Astrocyte (in vitro differentiated cells and primary cell): ENCODE data around the gene MYCBP2. TPM values are rescaled to one million over a fixed set of nuclear protein-coding genes. Genes with fewer than 3 reads are reported as not detected.

Experiments used
- DNase-seq: peaks from one replicate; pipeline ENCODE4 v3.0.0-alpha.2; 2010; ENCODE audit warnings: low read depth
- FAIRE-seq: peaks from 2 replicates; lab custom pipeline; 2011; peaks lifted over from hg19 to GRCh38; lab: Jason Lieb, UNC
- H2AFZ ChIP-seq: 2 replicates; pipeline ENCODE4 v1.6.0; 2012; ENCODE audit warnings: low read depth, low read length, inconsistent platforms
- H3K27ac ChIP-seq: 2 replicates; pipeline ENCODE4 v1.5.1; 2011; ENCODE audit warnings: low read depth, low read length, inconsistent platforms
- H3K27me3 ChIP-seq: 2 replicates; pipeline ENCODE4 v1.6.0; 2011; ENCODE audit warnings: low read length, inconsistent platforms; ENCODE audit not compliant: insufficient read depth
- H3K36me3 ChIP-seq: 2 replicates; pipeline ENCODE4 v1.5.1; 2011; ENCODE audit warnings: low read length, inconsistent platforms; ENCODE audit not compliant: insufficient read depth
- H3K4me1 ChIP-seq: 2 replicates; pipeline ENCODE4 v1.5.1; 2011; ENCODE audit warnings: low read length, inconsistent platforms; ENCODE audit not compliant: insufficient read depth
- H3K4me2 ChIP-seq: 2 replicates; pipeline ENCODE4 v1.6.0; 2012; ENCODE audit warnings: low read length, inconsistent platforms
- H3K4me3 ChIP-seq: 2 replicates; pipeline ENCODE4 v1.5.1; 2011; ENCODE audit warnings: low read depth, mild to moderate bottlenecking, low read length, inconsistent platforms; ENCODE audit not compliant: insufficient read depth
- H3K79me2 ChIP-seq: 2 replicates; pipeline ENCODE4 v1.6.0; 2012; ENCODE audit warnings: mild to moderate bottlenecking, low read length, inconsistent platforms; ENCODE audit not compliant: insufficient read depth
- H3K9ac ChIP-seq: 2 replicates; pipeline ENCODE4 v1.6.0; 2012; ENCODE audit warnings: mild to moderate bottlenecking, low read length, inconsistent platforms
- H3K9me3 ChIP-seq: 2 replicates; pipeline ENCODE4 v1.5.1; 2012; ENCODE audit warnings: low read depth, mild to moderate bottlenecking, low read length, inconsistent platforms; ENCODE audit not compliant: insufficient read depth
- H4K20me1 ChIP-seq: 2 replicates; pipeline ENCODE4 v1.6.0; 2012; ENCODE audit warnings: low read length, inconsistent platforms; ENCODE audit not compliant: insufficient read depth
- H3K27ac Mint-ChIP-seq: one replicate; pipeline ENCODE4 v1.8.0; 2021; ENCODE audit warnings: mild to moderate bottlenecking, mixed read lengths; ENCODE audit not compliant: unreplicated experiment
- H3K27me3 Mint-ChIP-seq: one replicate; pipeline ENCODE4 v1.8.0; 2021; ENCODE audit warnings: low read depth, mixed read lengths; ENCODE audit not compliant: unreplicated experiment
- H3K36me3 Mint-ChIP-seq: one replicate; pipeline ENCODE4 v1.8.0; 2021; ENCODE audit warnings: low read depth, mixed read lengths; ENCODE audit not compliant: unreplicated experiment
- H3K4me1 Mint-ChIP-seq: one replicate; pipeline ENCODE4 v1.8.0; 2021; ENCODE audit warnings: low read depth, mixed read lengths; ENCODE audit not compliant: unreplicated experiment
- H3K4me3 Mint-ChIP-seq: one replicate; pipeline ENCODE4 v1.8.0; 2021; ENCODE audit warnings: mild to moderate bottlenecking, moderate library complexity, mixed read lengths; ENCODE audit not compliant: unreplicated experiment
- H3K9me3 Mint-ChIP-seq: one replicate; pipeline ENCODE4 v1.8.0; 2021; ENCODE audit warnings: mild to moderate bottlenecking, mixed read lengths; ENCODE audit not compliant: unreplicated experiment
- EZH2 ChIP-seq: IDR thresholded peaks from 2 replicates; pipeline ENCODE4 v1.6.1; 2012; ENCODE audit warnings: mild to moderate bottlenecking, low read length, inconsistent platforms; ENCODE audit not compliant: insufficient read depth
- total RNA-seq: library from RNA; stranded (reverse); gene quantifications from 2 replicates; pipeline ENCODE4 v1.2.1, GENCODE V29; 2021
- TF ChIP-seq, protein P1 (sequence below): IDR thresholded peaks from 2 replicates; pipeline ENCODE4 v1.5.1; 2011; ENCODE audit warnings: low read depth, mild to moderate bottlenecking, inconsistent platforms, low read length, moderate library complexity; ENCODE audit not compliant: insufficient read depth

The MYCBP2 gene
- total RNA-seq, 1 donor from 2014 or later, result 72.3 TPM

DNA sequence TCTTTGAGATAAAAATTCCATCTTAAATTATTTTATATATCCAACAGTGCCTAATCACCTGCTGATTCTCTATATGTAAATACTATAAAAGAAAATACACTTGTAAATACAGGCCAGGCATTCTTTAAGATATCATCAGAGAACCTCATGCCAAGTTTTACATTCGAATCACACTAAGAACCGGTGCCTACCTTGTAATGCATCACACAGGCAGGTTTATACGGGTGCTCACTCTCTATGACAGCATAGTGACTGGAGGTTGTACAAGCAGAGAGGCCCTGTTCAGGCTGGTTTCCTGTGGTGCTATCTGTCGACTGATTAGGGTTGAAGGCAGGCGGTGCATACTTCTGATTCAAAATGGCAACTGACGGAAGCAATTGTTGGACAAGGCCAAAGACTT lies 158.7 kb downstream of the MYCBP2 start:
- no peak overlapping the region for H2AFZ ChIP-seq
- peaks cover 22% of the 10 kb centered on the region for H3K36me3 ChIP-seq
- TF ChIP-seq EZH2, result no peak
- TF ChIP-seq, protein P1, sequence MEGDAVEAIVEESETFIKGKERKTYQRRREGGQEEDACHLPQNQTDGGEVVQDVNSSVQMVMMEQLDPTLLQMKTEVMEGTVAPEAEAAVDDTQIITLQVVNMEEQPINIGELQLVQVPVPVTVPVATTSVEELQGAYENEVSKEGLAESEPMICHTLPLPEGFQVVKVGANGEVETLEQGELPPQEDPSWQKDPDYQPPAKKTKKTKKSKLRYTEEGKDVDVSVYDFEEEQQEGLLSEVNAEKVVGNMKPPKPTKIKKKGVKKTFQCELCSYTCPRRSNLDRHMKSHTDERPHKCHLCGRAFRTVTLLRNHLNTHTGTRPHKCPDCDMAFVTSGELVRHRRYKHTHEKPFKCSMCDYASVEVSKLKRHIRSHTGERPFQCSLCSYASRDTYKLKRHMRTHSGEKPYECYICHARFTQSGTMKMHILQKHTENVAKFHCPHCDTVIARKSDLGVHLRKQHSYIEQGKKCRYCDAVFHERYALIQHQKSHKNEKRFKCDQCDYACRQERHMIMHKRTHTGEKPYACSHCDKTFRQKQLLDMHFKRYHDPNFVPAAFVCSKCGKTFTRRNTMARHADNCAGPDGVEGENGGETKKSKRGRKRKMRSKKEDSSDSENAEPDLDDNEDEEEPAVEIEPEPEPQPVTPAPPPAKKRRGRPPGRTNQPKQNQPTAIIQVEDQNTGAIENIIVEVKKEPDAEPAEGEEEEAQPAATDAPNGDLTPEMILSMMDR, result no peak
- Mint-ChIP-seq H3K27me3 (no peaks in the 10 kb centered on the region), H3K36me3 (peaks cover 8% of the 10 kb centered on the region), H3K9me3 (no peaks in the 10 kb centered on the region), H3K4me3 (no peak overlapping the region), H3K27ac (no peak overlapping the region), H3K4me1 (no peaks in the 10 kb centered on the region)
- H3K9me3 ChIP-seq, result no peaks in the 10 kb centered on the region
- no peaks in the 10 kb centered on the region for H3K79me2 ChIP-seq
- no peak overlapping the region for H3K4me2 ChIP-seq
- no peaks in the 10 kb centered on the region for H3K27me3 ChIP-seq
- FAIRE-seq, result no peak
- no peak overlapping the region for H3K4me3 ChIP-seq
- no peak overlapping the region for H3K9ac ChIP-seq
- no peak for DNase-seq
- H3K4me1 ChIP-seq, result no peaks in the 10 kb centered on the region
- no peak overlapping the region for H3K27ac ChIP-seq
- H4K20me1 ChIP-seq, result no peaks in the 10 kb centered on the region

DNA sequence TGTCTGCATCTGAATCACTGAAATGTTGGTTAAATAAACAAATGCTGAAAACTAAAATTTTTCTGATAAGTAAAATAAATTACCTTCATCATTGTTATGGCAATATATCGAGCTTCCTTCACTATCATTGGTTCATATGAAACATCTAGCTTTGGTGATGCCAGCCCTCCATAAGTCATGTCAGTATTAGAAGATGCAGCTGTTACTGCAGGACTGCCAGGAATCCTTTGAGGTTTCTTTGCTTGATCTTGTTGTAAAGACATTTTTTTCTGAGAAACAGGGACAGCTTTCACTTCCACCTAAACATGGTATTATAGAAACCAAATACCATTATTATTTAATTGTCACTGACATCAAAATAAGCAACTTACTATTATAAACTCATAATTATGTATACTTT lies 176.2 kb downstream of the MYCBP2 start:
- Mint-ChIP-seq H3K4me3 (no peak overlapping the region), H3K27ac (no peak overlapping the region), H3K4me1 (no peaks in the 10 kb centered on the region), H3K36me3 (no peaks in the 10 kb centered on the region), H3K9me3 (no peaks in the 10 kb centered on the region), H3K27me3 (no peaks in the 10 kb centered on the region)
- no peaks in the 10 kb centered on the region for H3K79me2 ChIP-seq
- FAIRE-seq (no peak), DNase-seq (peak; percentile 11)
- H3K4me1 ChIP-seq, result no peaks in the 10 kb centered on the region
- H3K36me3 ChIP-seq, result peaks cover 1% of the 10 kb centered on the region
- TF ChIP-seq, protein P1, result no peak
- no peak for TF ChIP-seq EZH2
- no peaks in the 10 kb centered on the region for H3K27me3 ChIP-seq
- no peak overlapping the region for H3K27ac ChIP-seq
- no peak overlapping the region for H3K4me2 ChIP-seq
- H3K9ac ChIP-seq, result no peak overlapping the region
- no peaks in the 10 kb centered on the region for H4K20me1 ChIP-seq
- no peak overlapping the region for H2AFZ ChIP-seq
- H3K9me3 ChIP-seq, result no peaks in the 10 kb centered on the region
- H3K4me3 ChIP-seq, result no peak overlapping the region

DNA sequence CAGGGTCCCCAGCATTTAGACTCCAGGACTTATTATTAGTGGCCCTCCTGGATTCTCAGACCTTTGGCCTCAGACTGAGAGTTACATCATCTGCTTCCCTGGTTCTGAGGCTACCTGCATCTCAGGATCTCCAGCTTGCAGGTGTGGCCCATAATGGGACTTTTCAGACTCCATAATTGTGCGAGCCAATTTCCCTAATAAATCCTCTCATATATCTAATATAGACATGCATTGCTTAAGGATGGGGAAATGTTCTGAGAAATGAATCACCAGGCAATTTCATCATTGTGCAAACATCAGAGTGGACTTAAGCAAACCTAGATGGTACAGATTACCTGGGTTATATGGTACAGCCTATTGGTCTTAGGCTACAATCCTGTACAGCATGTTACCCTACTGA lies 183.5 kb downstream of the MYCBP2 start:
- Histone ChIP-seq H3K9me3 (no peaks in the 10 kb centered on the region), H3K27me3 (no peaks in the 10 kb centered on the region), H4K20me1 (no peaks in the 10 kb centered on the region), H3K9ac (no peak overlapping the region), H3K79me2 (no peaks in the 10 kb centered on the region), H3K4me3 (no peak overlapping the region), H2AFZ (no peak overlapping the region), H3K4me2 (no peak overlapping the region), H3K4me1 (peaks cover 3% of the 10 kb centered on the region), H3K36me3 (peaks cover 11% of the 10 kb centered on the region), H3K27ac (no peak overlapping the region)
- DNase-seq (no peak), FAIRE-seq (no peak)
- peaks cover 7% of the 10 kb centered on the region for H3K36me3 Mint-ChIP-seq
- no peaks in the 10 kb centered on the region for H3K4me1 Mint-ChIP-seq
- no peak overlapping the region for H3K27ac Mint-ChIP-seq
- no peak overlapping the region for H3K4me3 Mint-ChIP-seq
- no peak for TF ChIP-seq EZH2
- TF ChIP-seq, protein P1, result no peak
- no peaks in the 10 kb centered on the region for H3K9me3 Mint-ChIP-seq
- no peaks in the 10 kb centered on the region for H3K27me3 Mint-ChIP-seq
